ENCODE results near the gene ZC4H2.

GRCh38 chrX:64908121-64908520 lies 68.1 kb downstream of the ZC4H2 start:
- TF ChIP-seq CTCF (IDR thresholded peaks at IDR 0.05; ENCODE audit: low read depth, low read length): no peak
- no peak for TF ChIP-seq EZH2phosphoT487 (IDR thresholded peaks at IDR 0.05; ENCODE audit: low read depth)
